ENCODE measurements around the gene TLDC2. TPM values are rescaled to one million over a fixed set of nuclear protein-coding genes. Genes with fewer than 3 reads are reported as not detected.

TLDC2 gene
- total RNA-seq, 1 experiment from 2014 or later, result 0.32 TPM

- Histone ChIP-seq H3K36me3 (ENCODE audit: control insufficient read depth in 1 of 2, insufficient read depth in 2 of 2, low read length in 2 of 2) (no peaks in the 10 kb centered on the region), H3K4me3 (replicated peaks in 1 of 2; ENCODE audit: low read depth in 1 of 2, low read length in 2 of 2) (no peak overlapping the region), H3K9ac (ENCODE audit: low read length) (no peak overlapping the region), H3K27ac (ENCODE audit: low read depth, low read length) (no peak overlapping the region), H3K27me3 (ENCODE audit: insufficient read depth, low read length) (no peaks in the 10 kb centered on the region), H3K9me2 (ENCODE audit: insufficient read depth) (no peaks in the 10 kb centered on the region), H3K9me3 (ENCODE audit: control insufficient read depth in 1 of 2, insufficient read depth in 1 of 2, low read depth in 1 of 2, low read length in 2 of 2) (no peaks in the 10 kb centered on the region), H4K20me1 (ENCODE audit: insufficient read depth) (no peaks in the 10 kb centered on the region), H3K4me1 (ENCODE audit: control insufficient read depth in 1 of 2, insufficient read depth in 2 of 2, low read length in 2 of 2) (peaks cover 0 to 26% of the 10 kb centered on the region in 2 experiments; a peak in 2 of 4 replicates), H3K79me2 (ENCODE audit: insufficient read depth, low read length) (no peaks in the 10 kb centered on the region), H2AFZ (ENCODE audit: low read depth, low read length, poor library complexity, severe bottlenecking) (no peak overlapping the region), H3K4me2 (ENCODE audit: low read length) (no peak overlapping the region)
- TF ChIP-seq ELF1 (IDR thresholded peaks at IDR 0.05; ENCODE audit: borderline replicate concordance, low read depth), result no peak
- TF ChIP-seq CBX3 (IDR thresholded peaks at IDR 0.05; ENCODE audit: low read depth), result no peak
- no peak for TF ChIP-seq ZBTB33 (IDR thresholded peaks at IDR 0.05; ENCODE audit: extremely low read depth, insufficient replicate concordance, low read length)
- no peak for TF ChIP-seq EGR1 (IDR thresholded peaks at IDR 0.05; ENCODE audit: low read depth)
- TF ChIP-seq ZFX (IDR thresholded peaks at IDR 0.05), result no peak
- TF ChIP-seq JUND (IDR thresholded peaks at IDR 0.05), result no peak
- no peak for TF ChIP-seq EZH2 (IDR thresholded peaks at IDR 0.05)
- no peak for TF ChIP-seq YY1 (IDR thresholded peaks at IDR 0.05; ENCODE audit: extremely low read depth, insufficient replicate concordance, low read depth, low read length)
- no peak for TF ChIP-seq SRF (IDR thresholded peaks at IDR 0.05; ENCODE audit: low read depth)
- TF ChIP-seq POLR2A (IDR thresholded peaks at IDR 0.05; ENCODE audit: borderline replicate concordance, extremely low read depth, insufficient read depth, insufficient read length), result no peak
- TF ChIP-seq SP1 (IDR thresholded peaks at IDR 0.05; ENCODE audit: low read depth), result no peak
- TF ChIP-seq TCF7L2 (IDR thresholded peaks at IDR 0.05; ENCODE audit: borderline replicate concordance, extremely low read depth, insufficient read depth, insufficient read length), result no peak
- no peak for TF ChIP-seq MAX (IDR thresholded peaks at IDR 0.05)
- TF ChIP-seq CEBPB (IDR thresholded peaks at IDR 0.05; ENCODE audit: low read depth), result no peak
- TF ChIP-seq POLR2AphosphoS5 (IDR thresholded peaks at IDR 0.05; ENCODE audit: low read depth, low read length), result no peak
- no peak for TF ChIP-seq REST (IDR thresholded peaks at IDR 0.05; ENCODE audit: low read depth)
- TF ChIP-seq SIN3A (IDR thresholded peaks at IDR 0.05; ENCODE audit: low read depth), result no peak
- TF ChIP-seq CTCF (IDR thresholded peaks at IDR 0.05 in 2 of 3, conservative IDR thresholded peaks at IDR 0.05 in 1 of 3; ENCODE audit: borderline replicate concordance in 1 of 3, insufficient read depth in 1 of 3, low read depth in 2 of 3, low read length in 2 of 3), result no peak
- TF ChIP-seq ZNF274 (IDR thresholded peaks at IDR 0.05; ENCODE audit: low read depth, low read length), result no peak
- RAD21 ChIA-PET (ENCODE audit: low non-redundant PET in 1 of 2, low total read pairs in 2 of 2, uncharacterized antibody in 2 of 2, unreplicated experiment in 2 of 2), result interaction anchor here in 1 of 2 experiments (0.6 kb wide), 1 partner anchor 9 kb away, joined by 5 read pairs; no protein-coding TSS in a partner anchor
- no peak for DNase-seq (ENCODE audit: low read depth, low spot score)
- BruUV-seq (replicated peaks), result no TSS peak
- ATAC-seq, result no peak
- POLR2A ChIA-PET, result no interaction called here
- CTCF ChIA-PET, result no interaction called here
- intact Hi-C loops (cut with micrococcal nuclease), result no loop called here
Observed at GRCh38 chr20:36876473-36876833, 515 bp downstream of the TLDC2 start.
